ENCODE measurements around the gene NT5C.
"Not testable (repeated sequence)": the region's sequence is repeated elsewhere in the genome, so short reads cannot be mapped to it uniquely, and the experiment has no call there.

NT5C gene

GRCh38 chr17:75131278-75132017 is at the start of gene NT5C:
Gene NT5C, minus strand, starts transcription at chr17:75131742. Its CDS starts 35 bp downstream, at chr17:75131707.
- DNase-seq (ENCODE audit: low read depth in 2 of 2), result peak; percentile 31 to 33

GRCh38 chr17:75181110-75181509 is 49.6 kb upstream of the NT5C start:
- no peak for DNase-seq (ENCODE audit: low read depth in 2 of 2)

- DNase-seq (ENCODE audit: low read depth in 2 of 2), result no peak
Observed at GRCh38 chr17:75178453-75178852, 46.9 kb upstream of the NT5C start.

GRCh38 chr17:75176625-75177024 is 45.1 kb upstream of the NT5C start:
- no peak for DNase-seq (ENCODE audit: low read depth in 2 of 2)

GRCh38 chr17:75174996-75175395 is 43.5 kb upstream of the NT5C start:
- DNase-seq (ENCODE audit: low read depth in 2 of 2), result no peak

- DNase-seq (ENCODE audit: low read depth in 2 of 2), result no peak
Observed at GRCh38 chr17:75173526-75173925, 42.0 kb upstream of the NT5C start.

GRCh38 chr17:75168998-75169397 is 37.5 kb upstream of the NT5C start:
- DNase-seq (ENCODE audit: low read depth in 2 of 2), result no peak

- DNase-seq (ENCODE audit: low read depth in 2 of 2), result not testable (repeated sequence)
Observed at GRCh38 chr17:75164606-75165005, 33.1 kb upstream of the NT5C start.

- DNase-seq (ENCODE audit: low read depth in 2 of 2), result no peak
Observed at GRCh38 chr17:75163074-75163473, 31.5 kb upstream of the NT5C start.

- no peak for DNase-seq (ENCODE audit: low read depth in 2 of 2)
Observed at GRCh38 chr17:75160211-75160610, 28.7 kb upstream of the NT5C start.

GRCh38 chr17:75159196-75160031 is 27.9 kb upstream of the NT5C start:
- no peak for DNase-seq (ENCODE audit: low read depth in 2 of 2)

- not testable (repeated sequence) for DNase-seq (ENCODE audit: low read depth in 2 of 2)
Observed at GRCh38 chr17:75158480-75158879, 26.9 kb upstream of the NT5C start.

GRCh38 chr17:75155191-75155601 is 23.7 kb upstream of the NT5C start:
- DNase-seq (ENCODE audit: low read depth in 2 of 2), result no peak

GRCh38 chr17:75154195-75155106 is 22.9 kb upstream of the NT5C start, which contains the start of gene JPT1:
Gene JPT1, minus strand, starts transcription at chr17:75154512. Its CDS starts 115 bp downstream, at chr17:75154397.
- DNase-seq (ENCODE audit: low read depth in 2 of 2), result peak; percentile 92

- no peak for DNase-seq (ENCODE audit: low read depth in 2 of 2)
Observed at GRCh38 chr17:75153780-75154194, 22.2 kb upstream of the NT5C start.

- DNase-seq (ENCODE audit: low read depth in 2 of 2), result no peak
Observed at GRCh38 chr17:75152922-75153779, 21.6 kb upstream of the NT5C start.

- DNase-seq (ENCODE audit: low read depth in 2 of 2), result no peak
Observed at GRCh38 chr17:75152523-75152921, 21.0 kb upstream of the NT5C start.

GRCh38 chr17:75151930-75152329 is 20.4 kb upstream of the NT5C start:
- DNase-seq (ENCODE audit: low read depth in 2 of 2), result no peak

GRCh38 chr17:75147878-75148546 is 16.5 kb upstream of the NT5C start:
- no peak for DNase-seq (ENCODE audit: low read depth in 2 of 2)

GRCh38 chr17:75146592-75146991 is 15.1 kb upstream of the NT5C start:
- DNase-seq (ENCODE audit: low read depth in 2 of 2), result no peak
